ENCODE data around the gene ANK2. TPM values are rescaled to one million over a fixed set of nuclear protein-coding genes. Genes with fewer than 3 reads are reported as not detected.

ANK2 gene
- total RNA-seq, 1 donor from 2014 or later: 77.8 TPM

DNA sequence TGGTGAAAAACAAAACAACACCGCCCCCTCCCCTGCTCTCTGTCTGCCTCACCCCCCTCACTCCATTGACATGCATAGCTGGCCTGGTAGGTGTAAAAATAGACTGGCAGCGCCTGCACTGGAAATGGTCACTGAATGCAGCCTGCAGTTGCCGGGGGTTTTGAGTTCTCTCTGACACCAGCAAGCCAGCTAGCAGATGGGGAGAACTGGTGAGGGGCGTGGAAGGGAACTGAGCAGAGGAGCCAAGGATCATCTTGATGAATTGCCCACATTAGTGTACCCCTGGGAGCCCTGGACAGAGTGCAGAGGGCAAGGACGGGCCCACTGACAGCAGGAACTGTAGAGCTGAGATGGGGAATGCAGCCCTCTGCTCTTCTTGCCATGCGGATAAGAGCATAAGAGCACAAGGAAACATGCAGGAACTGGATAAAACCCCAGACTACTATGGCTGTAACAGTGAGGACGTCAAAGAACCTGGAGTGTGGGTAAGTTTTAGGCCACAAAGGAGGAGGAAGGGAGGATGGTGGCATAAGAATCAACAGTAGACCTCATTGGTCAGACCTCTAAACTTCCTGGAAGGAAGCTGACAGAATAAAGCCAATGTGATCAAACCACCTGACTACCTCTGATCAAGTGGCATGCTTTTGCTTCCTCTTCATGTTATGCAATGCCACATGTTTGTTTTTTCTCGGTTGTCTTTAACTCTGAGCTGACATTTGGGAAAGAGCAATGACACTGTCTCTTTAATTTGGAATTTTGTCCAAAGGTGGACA, 96.3 kb downstream of the ANK2 start:
- H3K27ac Mint-ChIP-seq (ENCODE audit: unreplicated experiment): peak overlapping the region; percentile 75
- no peak for FAIRE-seq
- peak overlapping the region; percentile 18 for H2AFZ ChIP-seq (ENCODE audit: low read depth, low read length)

DNA sequence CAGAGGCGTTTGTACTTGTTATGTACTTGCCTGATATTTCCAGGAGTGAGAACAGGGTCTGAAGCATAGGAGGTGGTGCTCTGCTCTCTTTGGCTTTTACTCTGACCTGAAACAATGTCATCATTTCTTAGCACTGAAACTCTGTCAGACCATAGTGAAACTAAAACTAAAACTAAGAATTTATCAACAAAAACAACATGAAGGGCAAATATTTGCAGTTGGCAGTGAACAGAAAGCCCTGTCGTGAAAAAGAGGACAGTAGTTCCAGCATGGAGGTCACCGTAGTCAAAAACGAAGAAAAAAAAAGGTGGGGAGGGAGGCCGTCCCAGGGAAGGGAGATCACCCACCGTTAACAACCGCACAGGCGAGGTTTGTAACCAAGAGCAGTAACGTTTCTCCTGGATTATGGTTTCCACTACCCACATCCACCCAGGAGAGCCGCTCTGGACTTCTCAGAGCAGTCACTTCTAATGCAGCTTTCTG, 97.5 kb downstream of the ANK2 start:
- FAIRE-seq: peak; percentile 34

More for the DNA sequence above, 96.3 kb downstream of the ANK2 start:
- no peaks in the 10 kb centered on the region for H3K9me3 ChIP-seq (ENCODE audit: insufficient read depth, low read depth, low read length)
- Mint-ChIP-seq H3K9me3 (ENCODE audit: unreplicated experiment) (no peaks in the 10 kb centered on the region), H3K4me1 (ENCODE audit: low read depth, unreplicated experiment) (peaks cover 44% of the 10 kb centered on the region), H3K36me3 (ENCODE audit: low read depth, unreplicated experiment) (peaks cover 2% of the 10 kb centered on the region), H3K27me3 (ENCODE audit: low read depth, unreplicated experiment) (no peaks in the 10 kb centered on the region), H3K4me3 (ENCODE audit: unreplicated experiment) (peak overlapping the region; percentile 65)
- H3K27me3 ChIP-seq (ENCODE audit: insufficient read depth, low read length): no peaks in the 10 kb centered on the region
- H3K79me2 ChIP-seq (ENCODE audit: insufficient read depth, low read length): no peaks in the 10 kb centered on the region
- no peak overlapping the region for H3K9ac ChIP-seq (ENCODE audit: low read length)
- H3K4me3 ChIP-seq (ENCODE audit: insufficient read depth, low read depth, low read length): no peak overlapping the region
- no peaks in the 10 kb centered on the region for H4K20me1 ChIP-seq (ENCODE audit: insufficient read depth, low read length)
- no peak overlapping the region for H3K4me2 ChIP-seq (ENCODE audit: low read length)
- no peak for DNase-seq (ENCODE audit: low read depth)
- no peak overlapping the region for H3K27ac ChIP-seq (ENCODE audit: low read depth, low read length)
- no peaks in the 10 kb centered on the region for H3K36me3 ChIP-seq (ENCODE audit: insufficient read depth, low read length)
- no peak for TF ChIP-seq EZH2 (IDR thresholded peaks at IDR 0.05; ENCODE audit: insufficient read depth, low read length)
- TF ChIP-seq, protein P1, sequence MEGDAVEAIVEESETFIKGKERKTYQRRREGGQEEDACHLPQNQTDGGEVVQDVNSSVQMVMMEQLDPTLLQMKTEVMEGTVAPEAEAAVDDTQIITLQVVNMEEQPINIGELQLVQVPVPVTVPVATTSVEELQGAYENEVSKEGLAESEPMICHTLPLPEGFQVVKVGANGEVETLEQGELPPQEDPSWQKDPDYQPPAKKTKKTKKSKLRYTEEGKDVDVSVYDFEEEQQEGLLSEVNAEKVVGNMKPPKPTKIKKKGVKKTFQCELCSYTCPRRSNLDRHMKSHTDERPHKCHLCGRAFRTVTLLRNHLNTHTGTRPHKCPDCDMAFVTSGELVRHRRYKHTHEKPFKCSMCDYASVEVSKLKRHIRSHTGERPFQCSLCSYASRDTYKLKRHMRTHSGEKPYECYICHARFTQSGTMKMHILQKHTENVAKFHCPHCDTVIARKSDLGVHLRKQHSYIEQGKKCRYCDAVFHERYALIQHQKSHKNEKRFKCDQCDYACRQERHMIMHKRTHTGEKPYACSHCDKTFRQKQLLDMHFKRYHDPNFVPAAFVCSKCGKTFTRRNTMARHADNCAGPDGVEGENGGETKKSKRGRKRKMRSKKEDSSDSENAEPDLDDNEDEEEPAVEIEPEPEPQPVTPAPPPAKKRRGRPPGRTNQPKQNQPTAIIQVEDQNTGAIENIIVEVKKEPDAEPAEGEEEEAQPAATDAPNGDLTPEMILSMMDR (IDR thresholded peaks at IDR 0.05; ENCODE audit: insufficient read depth, low read depth, low read length): no peak
- peaks cover 17% of the 10 kb centered on the region for H3K4me1 ChIP-seq (ENCODE audit: insufficient read depth, low read length)

More for the DNA sequence above, 97.5 kb downstream of the ANK2 start:
- H4K20me1 ChIP-seq (ENCODE audit: insufficient read depth, low read length): no peaks in the 10 kb centered on the region
- H3K27ac Mint-ChIP-seq (ENCODE audit: unreplicated experiment): peak overlapping the region; percentile 88
- peak overlapping the region; percentile 76 for H3K4me2 ChIP-seq (ENCODE audit: low read length)
- H3K4me1 ChIP-seq (ENCODE audit: insufficient read depth, low read length): peaks cover 9% of the 10 kb centered on the region
- H3K79me2 ChIP-seq (ENCODE audit: insufficient read depth, low read length): no peaks in the 10 kb centered on the region
- peaks cover 36% of the 10 kb centered on the region for H3K4me1 Mint-ChIP-seq (ENCODE audit: low read depth, unreplicated experiment)
- H3K4me3 Mint-ChIP-seq (ENCODE audit: unreplicated experiment): peak overlapping the region; percentile 40
- H3K36me3 ChIP-seq (ENCODE audit: insufficient read depth, low read length): no peaks in the 10 kb centered on the region
- no peak for DNase-seq (ENCODE audit: low read depth)
- peak overlapping the region; percentile 68 for H2AFZ ChIP-seq (ENCODE audit: low read depth, low read length)
- peak overlapping the region; percentile 45 for H3K9ac ChIP-seq (ENCODE audit: low read length)
- H3K4me3 ChIP-seq (ENCODE audit: insufficient read depth, low read depth, low read length): peak overlapping the region; percentile 35
- H3K36me3 Mint-ChIP-seq (ENCODE audit: low read depth, unreplicated experiment): peaks cover 2% of the 10 kb centered on the region
- H3K9me3 ChIP-seq (ENCODE audit: insufficient read depth, low read depth, low read length): no peaks in the 10 kb centered on the region
- H3K27me3 ChIP-seq (ENCODE audit: insufficient read depth, low read length): no peaks in the 10 kb centered on the region
- no peak overlapping the region for H3K27ac ChIP-seq (ENCODE audit: low read depth, low read length)
- TF ChIP-seq EZH2 (IDR thresholded peaks at IDR 0.05; ENCODE audit: insufficient read depth, low read length): no peak
- TF ChIP-seq, protein P1 (IDR thresholded peaks at IDR 0.05; ENCODE audit: insufficient read depth, low read depth, low read length): no peak
- H3K27me3 Mint-ChIP-seq (ENCODE audit: low read depth, unreplicated experiment): no peaks in the 10 kb centered on the region
- no peaks in the 10 kb centered on the region for H3K9me3 Mint-ChIP-seq (ENCODE audit: unreplicated experiment)

All from astrocyte (in vitro differentiated cells and primary cell).